GM12872 (cell line): ENCODE results near the gene ABCD1.

Source experiments
- CTCF ChIP-seq: IDR thresholded peaks from 3 replicates; pipeline ENCODE4 v1.5.1; 2011; ENCODE audit warnings: low read depth, mild to moderate bottlenecking, low read length, moderate library complexity; ENCODE audit not compliant: insufficient read depth

Gene ABCD1

GRCh38 chrX:153782313-153782712 lies 57.7 kb downstream of the ABCD1 start:
- no peak for TF ChIP-seq CTCF

GRCh38 chrX:153782871-153783270 lies 58.2 kb downstream of the ABCD1 start:
- no peak for TF ChIP-seq CTCF

- no peak for TF ChIP-seq CTCF
Measured at GRCh38 chrX:153783378-153784013, 58.8 kb downstream of the ABCD1 start.

- TF ChIP-seq CTCF: no peak
Measured at GRCh38 chrX:153784325-153784967, 59.8 kb downstream of the ABCD1 start.

- no peak for TF ChIP-seq CTCF
Measured at GRCh38 chrX:153786669-153787068, 62.0 kb downstream of the ABCD1 start.

GRCh38 chrX:153789654-153790053 lies 65.0 kb downstream of the ABCD1 start:
- no peak for TF ChIP-seq CTCF

- TF ChIP-seq CTCF: no peak
Measured at GRCh38 chrX:153791104-153791852, 66.6 kb downstream of the ABCD1 start.
